K562 (cell line): ENCODE data around the gene FAM83D. TPM values are rescaled to one million over a fixed set of nuclear protein-coding genes. Genes with fewer than 3 reads are reported as not detected.

Experiments
- ATAC-seq: fragments of 200-7000 bp; cut with Tn5 transposase; 3 replicates; pipeline ENCODE4 v1.9.1; 2020; ENCODE audit warnings: moderate library complexity
- BruUV-seq: library from RNA; stranded (reverse); fragments of 400-500 nt; replicated peaks from 2 replicates; lab custom pipeline; 2021; lab: Mats Ljungman, UMichigan
- CTCF ChIA-PET: fragments of 300-600 bp; formaldehyde crosslinking; extraction: SDS; loops from one replicate; lab custom pipeline; 2021; ENCODE audit warnings: low intra/inter-chr PET ratio; lab: Yijun Ruan, JAX
- POLR2A ChIA-PET: fragments of 300-600, 350-650 bp; sonication (Branson Sonifier 250); formaldehyde crosslinking; extraction: SDS; loops from one replicate; lab custom pipeline; 2021; ENCODE audit warnings: antibody characterized with exemption, inconsistent platforms; lab: Yijun Ruan, JAX
- DNase-seq, 4 experiments: peaks; one replicate each; pipeline versions ENCODE4 v3.0.0 to v3.0.0-alpha.2; 2011 to 2018; ENCODE audit warnings: low spot score in 3 of 4, mixed read lengths in 3 of 4; ENCODE audit errors: extremely low read depth in 1 of 4
- FAIRE-seq: peaks from 2 replicates; lab custom pipeline; 2011; peaks lifted over from hg19 to GRCh38; lab: Jason Lieb, UNC
- H2AFZ ChIP-seq: 2 replicates; pipeline ENCODE4 v1.6.0; 2011; ENCODE audit warnings: low read depth, low read length, control low read depth, inconsistent platforms
- H3K27ac ChIP-seq: fragments of 200-600 bp; 3 replicates; pipeline ENCODE4 v1.8.0; 2011; ENCODE audit warnings: low read depth, mild to moderate bottlenecking, control low read depth, inconsistent platforms, low read length, moderate library complexity, mixed read lengths; ENCODE audit errors: extremely low read depth
- H3K27me3 ChIP-seq, 2 experiments: fragments of 300-600 bp in 1 of 2; 2 replicates in 1 of 2; 3 replicates in 1 of 2; pipeline versions ENCODE4 v1.6.0 to v1.8.0; 2011; ENCODE audit warnings: inconsistent platforms in 2 of 2, low read length in 2 of 2, mild to moderate bottlenecking in 1 of 2, mixed read lengths in 1 of 2, moderate library complexity in 1 of 2; ENCODE audit not compliant: control insufficient read depth in 2 of 2, insufficient read depth in 2 of 2
- H3K36me3 ChIP-seq: fragments of 300-600 bp; 3 replicates; pipeline ENCODE4 v1.8.0; 2011; ENCODE audit warnings: mild to moderate bottlenecking, low read length, inconsistent platforms; ENCODE audit not compliant: control insufficient read depth, insufficient read depth
- H3K4me1 ChIP-seq, 2 experiments: fragments of 200-600 bp in 1 of 2; replicated peaks in 1 of 2; 2 replicates in 1 of 2; 3 replicates in 1 of 2; pipeline versions ENCODE4 v1.5.1 to v1.8.0; 2011; ENCODE audit warnings: inconsistent platforms in 2 of 2, low read length in 2 of 2, mild to moderate bottlenecking in 1 of 2, mixed read lengths in 1 of 2, moderate library complexity in 1 of 2; ENCODE audit not compliant: control insufficient read depth in 2 of 2, insufficient read depth in 2 of 2
- H3K4me2 ChIP-seq: 2 replicates; pipeline ENCODE4 v1.6.1; 2011; ENCODE audit warnings: low read length, control low read depth, inconsistent platforms, mixed read lengths; ENCODE audit not compliant: insufficient read depth
- H3K4me3 ChIP-seq: fragments of 200-600 bp; sonication (generic), shearing (Covaris generic); 2 replicates; pipeline ENCODE4 v1.5.1; 2016; ENCODE audit warnings: control low read depth, inconsistent platforms
- H3K79me2 ChIP-seq: fragments of 200-600 bp; 3 replicates; pipeline ENCODE4 v1.8.0; 2011; ENCODE audit warnings: low read length, inconsistent platforms; ENCODE audit not compliant: control insufficient read depth, insufficient read depth
- H3K9ac ChIP-seq, 2 experiments: 2 replicates each; pipeline versions ENCODE4 v1.6.0 to v1.6.1; 2011; ENCODE audit warnings: low read depth in 2 of 2, low read length in 2 of 2, control low read depth in 1 of 2, inconsistent platforms in 1 of 2, mild to moderate bottlenecking in 1 of 2, mixed read lengths in 1 of 2; ENCODE audit not compliant: insufficient read depth in 1 of 2
- H3K9me1 ChIP-seq: one replicate; pipeline ENCODE4 v1.6.0; 2011; ENCODE audit warnings: inconsistent platforms, mild to moderate bottlenecking, low read length, moderate library complexity; ENCODE audit not compliant: control insufficient read depth, insufficient read depth
- H3K9me3 ChIP-seq: replicated peaks from 2 replicates; pipeline ENCODE4 v1.5.1; 2011; ENCODE audit warnings: low read depth, low read length, inconsistent platforms; ENCODE audit not compliant: control insufficient read depth, insufficient read depth
- H4K20me1 ChIP-seq: replicated peaks from 2 replicates; pipeline ENCODE4 v1.6.1; 2011; ENCODE audit warnings: low read length, inconsistent platforms, mixed read lengths; ENCODE audit not compliant: control insufficient read depth, insufficient read depth
- IFI16 ChIP-seq: fragments of 250-450 bp; sonication (Bioruptor Pico); IDR thresholded peaks from 2 replicates; pipeline ENCODE4 v2.1.2; 2022; ENCODE audit warnings: mild to moderate bottlenecking, inconsistent platforms
- NRF1 ChIP-seq, 2 experiments: fragments of 450-650 bp; IDR thresholded peaks in 1 of 2; conservative IDR thresholded peaks in 1 of 2; 2 replicates each; pipeline ENCODE4 v1.6.1; 2014; ENCODE audit warnings: mild to moderate bottlenecking in 2 of 2
- POLR2A ChIP-seq: fragments of 450-650 bp; conservative IDR thresholded peaks from 2 replicates; pipeline ENCODE4 v1.6.1; 2016
- POLR2AphosphoS5 ChIP-seq: IDR thresholded peaks from 2 replicates; pipeline ENCODE4 v1.6.1; 2011; ENCODE audit warnings: mild to moderate bottlenecking, low read depth, low read length, moderate library complexity; ENCODE audit not compliant: control insufficient read depth, insufficient read depth
- POLR2G ChIP-seq: fragments of 200-400 bp; formaldehyde crosslinking; IDR thresholded peaks from 2 replicates; pipeline ENCODE4 v1.6.1; 2017; ENCODE audit warnings: low read depth, mild to moderate bottlenecking, antibody characterized with exemption, low read length, moderate library complexity
- RBM22 ChIP-seq: fragments of 200-400 bp; formaldehyde crosslinking; IDR thresholded peaks from 2 replicates; pipeline ENCODE4 v1.6.1; 2018; ENCODE audit warnings: low read length, low read depth; ENCODE audit not compliant: poor library complexity, severe bottlenecking
- SIRT6 ChIP-seq: IDR thresholded peaks from one replicate; pipeline ENCODE4 v1.6.1; 2012; ENCODE audit warnings: low read depth, mild to moderate bottlenecking, control low read depth, inconsistent platforms, low read length, moderate library complexity
- SMAD4 ChIP-seq: fragments of 250-450 bp; sonication (Bioruptor Pico); conservative IDR thresholded peaks from 2 replicates; pipeline ENCODE4 v1.8.0; 2021; ENCODE audit warnings: inconsistent platforms, mild to moderate bottlenecking, moderate library complexity
- SUPT5H ChIP-seq: fragments of 450-650 bp; IDR thresholded peaks from 2 replicates; pipeline ENCODE4 v1.6.1; 2016
- TBL1XR1 ChIP-seq, 2 experiments: IDR thresholded peaks; 2 replicates each; pipeline ENCODE4 v1.6.1; 2012; ENCODE audit warnings: improper control_type of control experiment in 2 of 2, low read length in 2 of 2, mild to moderate bottlenecking in 1 of 2
- TFAP4 ChIP-seq: sonication (generic); formaldehyde crosslinking; IDR thresholded peaks from 2 replicates; pipeline ENCODE4 v1.8.0; 2022; ENCODE audit warnings: missing genetic modification reagents, mild to moderate bottlenecking, moderate library complexity, borderline replicate concordance
- YBX1 ChIP-seq: fragments of 450-650 bp; IDR thresholded peaks from 2 replicates; pipeline ENCODE4 v1.7.1; 2016; ENCODE audit warnings: mild to moderate bottlenecking
- ZBTB7A ChIP-seq: IDR thresholded peaks from 2 replicates; pipeline ENCODE4 v1.6.1; 2011; ENCODE audit warnings: low read depth, mild to moderate bottlenecking, low read length, moderate library complexity, borderline replicate concordance; ENCODE audit not compliant: control insufficient read depth
- ZNF121 ChIP-seq: sonication (generic); formaldehyde crosslinking; conservative IDR thresholded peaks from 2 replicates; pipeline ENCODE4 v1.8.0; 2022; ENCODE audit warnings: missing genetic modification reagents
- WGBS: fragments of 100-300 bp; shearing (Covaris generic); methylation state at CpG from one replicate; pipeline ENCODE4 v1.1.6; 2016; ENCODE audit warnings: low coverage, mixed read lengths; ENCODE audit not compliant: insufficient coverage; ENCODE audit errors: missing lambda C conversion rate; 5-methylcytosine and 5-hydroxymethylcytosine counted together
- in situ Hi-C: fragments of 300-500 bp; cut with MboI; formaldehyde crosslinking; loops from 4 replicates; pipeline ENCODE4 v1.15.0; 2018; ENCODE audit warnings: inconsistent platforms, mixed read lengths
- intact Hi-C: fragments of 100-400 bp; cut with micrococcal nuclease; formaldehyde crosslinking; loops from 2 replicates; pipeline ENCODE4 v1.14.2; 2022
- polyA plus RNA-seq, 8 experiments: library from polyadenylated mRNA; depleted of rRNA in 4 of 8; stranded (reverse) in 5 of 8; unstranded in 3 of 8; fragments of >200 nt; fragmentation: Nextera tagmentation in 2 of 8; fragmentation: Illumina TruSeq in 1 of 8; extraction: Ambion mirVana in 2 of 8; extraction: Trizol in 1 of 8; gene quantifications; 2 replicates each; pipeline versions ENCODE4 v1.2.1 to v1.2.3, GENCODE V29; 2011 to 2014; ENCODE audit warnings: inconsistent platforms in 1 of 8, missing spikeins in 1 of 8
- total RNA-seq, 7 experiments: library from RNA; depleted of rRNA in 6 of 7; stranded (reverse); fragments of >200 nt in 6 of 7; fragmentation: Illumina TruSeq in 2 of 7; extraction: Trizol in 2 of 7; gene quantifications; 2 replicates each; pipeline versions ENCODE4 v1.2.1 to v1.2.3, GENCODE V29; 2011 to 2021; ENCODE audit warnings: low replicate concordance in 1 of 7
- TF ChIP-seq, protein P1 (sequence below): sonication (generic); formaldehyde crosslinking; IDR thresholded peaks from 2 replicates; pipeline ENCODE4 v1.9.0; 2022; ENCODE audit warnings: mild to moderate bottlenecking, missing genetic modification reagents

FAM83D gene
- total and polyA plus RNA-seq, 9 of the 15 experiments (the other 6 are each of a cell fraction or from before 2014, with no cell fraction given), result 8.2 to 66.1 (median 43.5) TPM

DNA sequence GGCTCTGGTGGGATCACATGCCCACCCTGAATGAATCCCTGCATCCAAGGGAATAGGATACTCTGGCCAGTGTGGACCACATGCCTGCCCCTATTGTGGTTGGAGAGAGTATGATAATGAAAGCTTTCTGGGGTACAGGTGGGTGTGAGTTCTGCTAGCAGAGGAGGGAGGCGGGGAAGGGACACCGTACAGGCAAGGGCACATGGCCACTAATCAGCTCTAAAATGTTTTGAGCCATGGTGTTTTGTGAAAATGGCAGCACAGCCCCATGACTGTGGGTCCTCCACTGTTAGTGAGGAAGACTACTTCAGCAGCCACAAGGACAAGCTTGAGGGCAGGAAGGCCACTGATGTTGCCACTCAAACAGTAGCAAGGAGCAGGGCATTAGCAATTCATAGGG, 24.0 kb downstream of the FAM83D start:
- no peak overlapping the region for H2AFZ ChIP-seq
- TF ChIP-seq ZBTB7A (no peak), ZNF121 (CRISPR knock-in tag) (no peak), POLR2AphosphoS5 (0 out of 2 replicates have a peak, but pooled peaks have one; percentile 27)
- ChIA-PET POLR2A (interaction anchor here (0.6 to 1.9 kb wide), 6 partner anchors 11 to 48 kb away, joined by 3 to 6 read pairs (median 4); partner anchors contain the start of genes DHX35 and FAM83D), CTCF (no interaction called here)
- no peak overlapping the region for H3K4me3 ChIP-seq
- no peaks in the 10 kb centered on the region for H3K9me3 ChIP-seq
- no peak for ATAC-seq
- intact Hi-C loops (no loop called here), in situ Hi-C loops (no loop called here)
- peak overlapping the region; percentile 35; the same call in 2 of the 3 replicates for H3K27ac ChIP-seq
- DNase-seq, result no peak
- H3K4me2 ChIP-seq, result no peak overlapping the region
- WGBS, result 92% methylated on average over 2 of the region's 2 CpGs
- H4K20me1 ChIP-seq, result no peaks in the 10 kb centered on the region
- no peaks in the 10 kb centered on the region for H3K9me1 ChIP-seq
- FAIRE-seq, result no peak
- no TSS peak for BruUV-seq
- no peak overlapping the region for H3K9ac ChIP-seq
- no peaks in the 10 kb centered on the region for H3K27me3 ChIP-seq
- H3K36me3 ChIP-seq, result peaks cover 93% of the 10 kb centered on the region
- H3K79me2 ChIP-seq, result peaks cover 61% of the 10 kb centered on the region
- peaks cover 21 to 27% of the 10 kb centered on the region in 2 experiments for H3K4me1 ChIP-seq

DNA sequence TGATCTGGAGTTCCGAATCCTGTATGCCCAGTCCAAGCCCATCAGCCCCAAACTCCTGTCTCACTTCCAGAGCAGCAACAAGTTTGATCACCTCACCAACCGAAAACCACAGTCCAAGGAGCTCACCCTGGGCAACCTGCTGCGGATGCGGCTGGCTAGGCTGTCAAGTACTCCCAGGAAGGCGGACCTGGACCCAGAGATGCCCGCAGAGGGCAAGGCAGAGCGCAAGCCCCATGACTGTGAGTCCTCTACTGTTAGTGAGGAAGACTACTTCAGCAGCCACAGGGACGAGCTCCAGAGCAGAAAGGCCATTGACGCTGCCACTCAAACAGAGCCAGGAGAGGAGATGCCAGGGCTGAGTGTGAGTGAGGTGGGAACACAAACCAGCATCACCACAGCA, 25.4 kb downstream of the FAM83D start:
- Histone ChIP-seq H3K4me2 (no peak overlapping the region), H3K9me3 (no peaks in the 10 kb centered on the region), H3K27me3 (no peaks in the 10 kb centered on the region), H3K36me3 (peaks cover 81% of the 10 kb centered on the region), H3K4me1 (peaks cover 17 to 20% of the 10 kb centered on the region in 2 experiments), H3K4me3 (no peak overlapping the region), H2AFZ (no peak overlapping the region), H3K9ac (no peak overlapping the region; a peak in 1 of 4 replicates), H3K27ac (no peak overlapping the region; the same call in 2 of the 3 replicates), H3K9me1 (no peaks in the 10 kb centered on the region), H4K20me1 (no peaks in the 10 kb centered on the region), H3K79me2 (peaks cover 52% of the 10 kb centered on the region)
- 98% methylated on average over 9 of the region's 9 CpGs for WGBS
- FAIRE-seq (no peak), ATAC-seq (no peak), DNase-seq (no peak)
- POLR2A ChIA-PET, result interaction anchor here (0.7 to 1.0 kb wide), 3 partner anchors 10 to 15 kb away, joined by 3 to 5 read pairs (median 3); partner anchors contain the start of gene DHX35
- intact Hi-C loops (no loop called here), in situ Hi-C loops (no loop called here)
- CTCF ChIA-PET, result no interaction called here
- no TSS peak for BruUV-seq
- TF ChIP-seq POLR2G, result peak; percentile 47; the same call in 1 of the 2 replicates
- no peak for TF ChIP-seq TBL1XR1 (IDR thresholded peaks at IDR 0.05; ENCODE audit: low read length in 2 of 2)
- no peak for TF ChIP-seq SMAD4 (CRISPR knock-in tag)
- TF ChIP-seq YBX1, result no peak
- no peak for TF ChIP-seq IFI16 (CRISPR knock-in tag)
- TF ChIP-seq SIRT6, result no peak
- TF ChIP-seq SUPT5H, result 0 out of 2 replicates have a peak, but pooled peaks have one; percentile 39
- TF ChIP-seq TFAP4 (CRISPR knock-in tag), result no peak
- no peak for TF ChIP-seq NRF1 (conservative IDR thresholded peaks at IDR 0.05 in 1 of 2, IDR thresholded peaks at IDR 0.05 in 1 of 2)
- TF ChIP-seq RBM22, result peak; percentile 47
- 0 out of 2 replicates have a peak, but pooled peaks have one; percentile 21 for TF ChIP-seq POLR2AphosphoS5
- TF ChIP-seq, protein P1, sequence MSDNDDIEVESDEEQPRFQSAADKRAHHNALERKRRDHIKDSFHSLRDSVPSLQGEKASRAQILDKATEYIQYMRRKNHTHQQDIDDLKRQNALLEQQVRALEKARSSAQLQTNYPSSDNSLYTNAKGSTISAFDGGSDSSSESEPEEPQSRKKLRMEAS (CRISPR knock-in tag), result peak; percentile 43; the same call in 1 of the 2 replicates
- TF ChIP-seq POLR2A, result no peak; the same call in 1 of the 2 replicates
